K562 (cell line): ENCODE measurements around the gene KCNK7. TPM values are rescaled to one million over a fixed set of nuclear protein-coding genes. Genes with fewer than 3 reads are reported as not detected.

Source experiments
- ARID1B ChIP-seq: fragments of 450-650 bp; IDR thresholded peaks from 2 replicates; pipeline ENCODE4 v1.6.1; 2016; ENCODE audit warnings: antibody characterized with exemption, mild to moderate bottlenecking, inconsistent platforms
- HLTF ChIP-seq: fragments of 450-650 bp; IDR thresholded peaks from 2 replicates; pipeline ENCODE4 v1.6.1; 2016
- ILF3 ChIP-seq: fragments of 450-650 bp; IDR thresholded peaks from 2 replicates; pipeline ENCODE4 v1.6.1; 2018; ENCODE audit warnings: antibody characterized with exemption, mild to moderate bottlenecking, moderate library complexity, borderline replicate concordance
- NCOA6 ChIP-seq: fragments of 450-650 bp; IDR thresholded peaks from 2 replicates; pipeline ENCODE4 v1.6.1; 2017; ENCODE audit warnings: mild to moderate bottlenecking
- SIX5 ChIP-seq, 2 experiments: IDR thresholded peaks; 2 replicates each; pipeline ENCODE4 v1.6.1; 2011; ENCODE audit warnings: low read length in 2 of 2, borderline replicate concordance in 1 of 2, low read depth in 1 of 2, mild to moderate bottlenecking in 1 of 2, moderate library complexity in 1 of 2; ENCODE audit not compliant: insufficient read depth in 1 of 2
- SP1 ChIP-seq: sonication (generic); formaldehyde crosslinking; IDR thresholded peaks from 2 replicates; pipeline ENCODE4 v1.8.1; 2022; ENCODE audit warnings: mild to moderate bottlenecking, missing genetic modification reagents
- ZFX ChIP-seq: sonication (generic); formaldehyde crosslinking; IDR thresholded peaks from 2 replicates; pipeline ENCODE4 v1.8.0; 2022; ENCODE audit warnings: mild to moderate bottlenecking, missing genetic modification reagents, moderate library complexity
- polyA plus RNA-seq, 8 experiments: library from polyadenylated mRNA; depleted of rRNA in 4 of 8; stranded (reverse) in 5 of 8; unstranded in 3 of 8; fragments of >200 nt; fragmentation: Nextera tagmentation in 2 of 8; fragmentation: Illumina TruSeq in 1 of 8; extraction: Ambion mirVana in 2 of 8; extraction: Trizol in 1 of 8; gene quantifications; 2 replicates each; pipeline versions ENCODE4 v1.2.1 to v1.2.3, GENCODE V29; 2011 to 2014; ENCODE audit warnings: inconsistent platforms in 1 of 8, missing spikeins in 1 of 8
- total RNA-seq, 7 experiments: library from RNA; depleted of rRNA in 6 of 7; stranded (reverse); fragments of >200 nt in 6 of 7; fragmentation: Illumina TruSeq in 2 of 7; extraction: Trizol in 2 of 7; gene quantifications; 2 replicates each; pipeline versions ENCODE4 v1.2.1 to v1.2.3, GENCODE V29; 2011 to 2021; ENCODE audit warnings: low replicate concordance in 1 of 7
- TF ChIP-seq, protein P1 (sequence below): IDR thresholded peaks from 2 replicates; pipeline ENCODE4 v1.6.1; 2016; ENCODE audit warnings: missing genetic modification characterization, missing compliant biosample characterization
- TF ChIP-seq, protein P2 (sequence below): fragments of 450-650 bp; IDR thresholded peaks from 2 replicates; pipeline ENCODE4 v1.6.1; 2016; ENCODE audit warnings: low read depth, mild to moderate bottlenecking, moderate library complexity
- TF ChIP-seq, protein P3 (sequence below): fragments of 450-650 bp; IDR thresholded peaks from 2 replicates; pipeline ENCODE4 v1.7.1; 2018; ENCODE audit warnings: mild to moderate bottlenecking, low read depth; ENCODE audit not compliant: partially characterized antibody
- TF ChIP-seq, protein P4 (sequence below): fragments of 150-350 bp; IDR thresholded peaks from 2 replicates; pipeline ENCODE4 v1.6.1; 2014; ENCODE audit warnings: low read depth, mild to moderate bottlenecking, low read length, borderline replicate concordance
- TF ChIP-seq, protein P5 (sequence below): sonication (generic); formaldehyde crosslinking; IDR thresholded peaks from 2 replicates; pipeline ENCODE4 v1.8.0; 2022; ENCODE audit warnings: mild to moderate bottlenecking, low read depth, missing genetic modification reagents
- TF ChIP-seq, protein P6 (sequence below): sonication (generic); formaldehyde crosslinking; IDR thresholded peaks from 2 replicates; pipeline ENCODE4 v1.8.0; 2022; ENCODE audit warnings: missing genetic modification reagents, mild to moderate bottlenecking, borderline replicate concordance

KCNK7 gene
- total and polyA plus RNA-seq, 9 of the 15 experiments (the other 6 are each of a cell fraction or from before 2014, with no cell fraction given), result 0.07 to 0.40 TPM; not detected in 7

DNA sequence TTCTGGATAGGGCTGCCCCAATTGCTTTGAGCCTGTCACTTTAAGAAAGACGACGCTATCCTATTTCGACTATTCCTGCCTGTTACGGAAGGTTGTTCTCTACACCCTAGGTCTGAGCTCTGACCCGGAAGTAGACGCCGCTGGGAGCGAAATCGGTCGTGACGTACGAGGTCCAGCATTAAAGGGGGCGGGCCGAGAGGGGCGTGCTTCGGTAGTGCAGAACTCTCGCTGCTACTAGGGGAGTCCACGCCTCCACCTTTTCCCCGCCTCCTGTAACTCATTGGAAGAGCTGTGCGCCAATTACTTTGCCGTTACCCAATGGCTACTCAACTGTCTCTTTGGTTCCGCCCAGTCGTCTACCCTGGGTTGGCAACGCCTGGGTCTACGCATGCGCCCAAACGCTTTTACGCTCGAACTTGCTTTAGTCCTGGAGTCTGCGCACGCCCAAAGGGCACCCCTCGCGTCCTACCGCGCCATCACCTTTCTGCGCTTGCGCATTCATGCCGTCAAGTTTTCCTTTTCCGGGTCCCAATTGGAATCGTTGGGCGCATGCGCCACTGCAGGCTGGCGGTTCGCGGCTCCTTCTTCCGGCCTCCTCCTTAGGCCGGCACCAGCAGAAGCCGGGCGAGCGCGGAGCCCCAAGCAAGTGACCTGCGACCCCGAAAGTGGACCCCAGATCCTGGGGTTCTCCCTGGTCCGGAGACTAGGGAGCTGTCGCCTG, 19.8 kb upstream of the KCNK7 start, which contains the start of gene PCNX3 (continued):
- no peak for TF ChIP-seq ILF3
- TF ChIP-seq, protein P1, sequence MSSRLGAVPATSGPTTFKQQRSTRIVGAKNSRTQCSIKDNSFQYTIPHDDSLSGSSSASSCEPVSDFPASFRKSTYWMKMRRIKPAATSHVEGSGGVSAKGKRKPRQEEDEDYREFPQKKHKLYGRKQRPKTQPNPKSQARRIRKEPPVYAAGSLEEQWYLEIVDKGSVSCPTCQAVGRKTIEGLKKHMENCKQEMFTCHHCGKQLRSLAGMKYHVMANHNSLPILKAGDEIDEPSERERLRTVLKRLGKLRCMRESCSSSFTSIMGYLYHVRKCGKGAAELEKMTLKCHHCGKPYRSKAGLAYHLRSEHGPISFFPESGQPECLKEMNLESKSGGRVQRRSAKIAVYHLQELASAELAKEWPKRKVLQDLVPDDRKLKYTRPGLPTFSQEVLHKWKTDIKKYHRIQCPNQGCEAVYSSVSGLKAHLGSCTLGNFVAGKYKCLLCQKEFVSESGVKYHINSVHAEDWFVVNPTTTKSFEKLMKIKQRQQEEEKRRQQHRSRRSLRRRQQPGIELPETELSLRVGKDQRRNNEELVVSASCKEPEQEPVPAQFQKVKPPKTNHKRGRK (tag), result no peak
- no peak for TF ChIP-seq ARID1B
- TF ChIP-seq, protein P2, sequence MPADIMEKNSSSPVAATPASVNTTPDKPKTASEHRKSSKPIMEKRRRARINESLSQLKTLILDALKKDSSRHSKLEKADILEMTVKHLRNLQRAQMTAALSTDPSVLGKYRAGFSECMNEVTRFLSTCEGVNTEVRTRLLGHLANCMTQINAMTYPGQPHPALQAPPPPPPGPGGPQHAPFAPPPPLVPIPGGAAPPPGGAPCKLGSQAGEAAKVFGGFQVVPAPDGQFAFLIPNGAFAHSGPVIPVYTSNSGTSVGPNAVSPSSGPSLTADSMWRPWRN, result no peak
- TF ChIP-seq SP1 (CRISPR knock-in tag), result peak; percentile 99
- TF ChIP-seq, protein P3, sequence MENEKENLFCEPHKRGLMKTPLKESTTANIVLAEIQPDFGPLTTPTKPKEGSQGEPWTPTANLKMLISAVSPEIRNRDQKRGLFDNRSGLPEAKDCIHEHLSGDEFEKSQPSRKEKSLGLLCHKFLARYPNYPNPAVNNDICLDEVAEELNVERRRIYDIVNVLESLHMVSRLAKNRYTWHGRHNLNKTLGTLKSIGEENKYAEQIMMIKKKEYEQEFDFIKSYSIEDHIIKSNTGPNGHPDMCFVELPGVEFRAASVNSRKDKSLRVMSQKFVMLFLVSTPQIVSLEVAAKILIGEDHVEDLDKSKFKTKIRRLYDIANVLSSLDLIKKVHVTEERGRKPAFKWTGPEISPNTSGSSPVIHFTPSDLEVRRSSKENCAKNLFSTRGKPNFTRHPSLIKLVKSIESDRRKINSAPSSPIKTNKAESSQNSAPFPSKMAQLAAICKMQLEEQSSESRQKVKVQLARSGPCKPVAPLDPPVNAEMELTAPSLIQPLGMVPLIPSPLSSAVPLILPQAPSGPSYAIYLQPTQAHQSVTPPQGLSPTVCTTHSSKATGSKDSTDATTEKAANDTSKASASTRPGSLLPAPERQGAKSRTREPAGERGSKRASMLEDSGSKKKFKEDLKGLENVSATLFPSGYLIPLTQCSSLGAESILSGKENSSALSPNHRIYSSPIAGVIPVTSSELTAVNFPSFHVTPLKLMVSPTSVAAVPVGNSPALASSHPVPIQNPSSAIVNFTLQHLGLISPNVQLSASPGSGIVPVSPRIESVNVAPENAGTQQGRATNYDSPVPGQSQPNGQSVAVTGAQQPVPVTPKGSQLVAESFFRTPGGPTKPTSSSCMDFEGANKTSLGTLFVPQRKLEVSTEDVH, result peak; percentile 89
- no peak for TF ChIP-seq HLTF
- TF ChIP-seq, protein P4, sequence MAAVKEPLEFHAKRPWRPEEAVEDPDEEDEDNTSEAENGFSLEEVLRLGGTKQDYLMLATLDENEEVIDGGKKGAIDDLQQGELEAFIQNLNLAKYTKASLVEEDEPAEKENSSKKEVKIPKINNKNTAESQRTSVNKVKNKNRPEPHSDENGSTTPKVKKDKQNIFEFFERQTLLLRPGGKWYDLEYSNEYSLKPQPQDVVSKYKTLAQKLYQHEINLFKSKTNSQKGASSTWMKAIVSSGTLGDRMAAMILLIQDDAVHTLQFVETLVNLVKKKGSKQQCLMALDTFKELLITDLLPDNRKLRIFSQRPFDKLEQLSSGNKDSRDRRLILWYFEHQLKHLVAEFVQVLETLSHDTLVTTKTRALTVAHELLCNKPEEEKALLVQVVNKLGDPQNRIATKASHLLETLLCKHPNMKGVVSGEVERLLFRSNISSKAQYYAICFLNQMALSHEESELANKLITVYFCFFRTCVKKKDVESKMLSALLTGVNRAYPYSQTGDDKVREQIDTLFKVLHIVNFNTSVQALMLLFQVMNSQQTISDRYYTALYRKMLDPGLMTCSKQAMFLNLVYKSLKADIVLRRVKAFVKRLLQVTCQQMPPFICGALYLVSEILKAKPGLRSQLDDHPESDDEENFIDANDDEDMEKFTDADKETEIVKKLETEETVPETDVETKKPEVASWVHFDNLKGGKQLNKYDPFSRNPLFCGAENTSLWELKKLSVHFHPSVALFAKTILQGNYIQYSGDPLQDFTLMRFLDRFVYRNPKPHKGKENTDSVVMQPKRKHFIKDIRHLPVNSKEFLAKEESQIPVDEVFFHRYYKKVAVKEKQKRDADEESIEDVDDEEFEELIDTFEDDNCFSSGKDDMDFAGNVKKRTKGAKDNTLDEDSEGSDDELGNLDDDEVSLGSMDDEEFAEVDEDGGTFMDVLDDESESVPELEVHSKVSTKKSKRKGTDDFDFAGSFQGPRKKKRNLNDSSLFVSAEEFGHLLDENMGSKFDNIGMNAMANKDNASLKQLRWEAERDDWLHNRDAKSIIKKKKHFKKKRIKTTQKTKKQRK, result peak; percentile 51; the same call in 1 of the 2 replicates
- TF ChIP-seq SIX5 (IDR thresholded peaks at IDR 0.05; ENCODE audit: borderline replicate concordance in 1 of 2, insufficient read depth in 1 of 2, low read depth in 1 of 2, low read length in 2 of 2), result peak; percentile 44 to 53; a peak in 3 of 4 replicates
- TF ChIP-seq, protein P5, sequence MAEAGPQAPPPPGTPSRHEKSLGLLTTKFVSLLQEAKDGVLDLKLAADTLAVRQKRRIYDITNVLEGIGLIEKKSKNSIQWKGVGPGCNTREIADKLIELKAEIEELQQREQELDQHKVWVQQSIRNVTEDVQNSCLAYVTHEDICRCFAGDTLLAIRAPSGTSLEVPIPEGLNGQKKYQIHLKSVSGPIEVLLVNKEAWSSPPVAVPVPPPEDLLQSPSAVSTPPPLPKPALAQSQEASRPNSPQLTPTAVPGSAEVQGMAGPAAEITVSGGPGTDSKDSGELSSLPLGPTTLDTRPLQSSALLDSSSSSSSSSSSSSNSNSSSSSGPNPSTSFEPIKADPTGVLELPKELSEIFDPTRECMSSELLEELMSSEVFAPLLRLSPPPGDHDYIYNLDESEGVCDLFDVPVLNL (CRISPR knock-in tag), result no peak
- TF ChIP-seq, protein P6, sequence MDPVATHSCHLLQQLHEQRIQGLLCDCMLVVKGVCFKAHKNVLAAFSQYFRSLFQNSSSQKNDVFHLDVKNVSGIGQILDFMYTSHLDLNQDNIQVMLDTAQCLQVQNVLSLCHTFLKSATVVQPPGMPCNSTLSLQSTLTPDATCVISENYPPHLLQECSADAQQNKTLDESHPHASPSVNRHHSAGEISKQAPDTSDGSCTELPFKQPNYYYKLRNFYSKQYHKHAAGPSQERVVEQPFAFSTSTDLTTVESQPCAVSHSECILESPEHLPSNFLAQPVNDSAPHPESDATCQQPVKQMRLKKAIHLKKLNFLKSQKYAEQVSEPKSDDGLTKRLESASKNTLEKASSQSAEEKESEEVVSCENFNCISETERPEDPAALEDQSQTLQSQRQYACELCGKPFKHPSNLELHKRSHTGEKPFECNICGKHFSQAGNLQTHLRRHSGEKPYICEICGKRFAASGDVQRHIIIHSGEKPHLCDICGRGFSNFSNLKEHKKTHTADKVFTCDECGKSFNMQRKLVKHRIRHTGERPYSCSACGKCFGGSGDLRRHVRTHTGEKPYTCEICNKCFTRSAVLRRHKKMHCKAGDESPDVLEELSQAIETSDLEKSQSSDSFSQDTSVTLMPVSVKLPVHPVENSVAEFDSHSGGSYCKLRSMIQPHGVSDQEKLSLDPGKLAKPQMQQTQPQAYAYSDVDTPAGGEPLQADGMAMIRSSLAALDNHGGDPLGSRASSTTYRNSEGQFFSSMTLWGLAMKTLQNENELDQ (CRISPR knock-in tag), result no peak
- TF ChIP-seq ZFX, result peak; percentile 73; the same call in 1 of the 2 replicates
- TF ChIP-seq NCOA6, result no peak
